Activated CD4-positive, alpha-beta T cell treated with anti-CD3 and anti-CD28 coated beads for 48 hours (primary cell): Measurements from ENCODE around the gene PRICKLE4.

Experiments used
- DNase-seq: peaks from one replicate; pipeline ENCODE4 v3.0.0-alpha.2; 2020

The PRICKLE4 gene

GRCh38 chr6:41774841-41775240 is 5.7 kb upstream of the PRICKLE4 start:
- DNase-seq: no peak

- DNase-seq: no peak
These were observed 5.2 kb upstream of the PRICKLE4 start for GRCh38 chr6:41775293-41775882.

- DNase-seq: no peak
These were observed 2.9 kb upstream of the PRICKLE4 start for GRCh38 chr6:41777551-41778285.

GRCh38 chr6:41778895-41779294 is 1.7 kb upstream of the PRICKLE4 start:
- no peak for DNase-seq

GRCh38 chr6:41779336-41779735 is 1.2 kb upstream of the PRICKLE4 start:
- DNase-seq: peak; percentile 28

- peak; percentile 100 for DNase-seq
These were observed 613 bp upstream of the PRICKLE4 start, which contains the start of gene FRS3 for GRCh38 chr6:41779788-41780550. Gene FRS3, minus strand, starts transcription at chr6:41779900. Its CDS starts 2,913 bp downstream, at chr6:41776987.

- DNase-seq: no peak
These were observed 766 bp downstream of the PRICKLE4 start for GRCh38 chr6:41781366-41781730.

- DNase-seq: no peak
These were observed 2.7 kb downstream of the PRICKLE4 start for GRCh38 chr6:41783106-41783780.

GRCh38 chr6:41784581-41785171 is 4.1 kb downstream of the PRICKLE4 start:
- no peak for DNase-seq

- DNase-seq: no peak
These were observed 4.7 kb downstream of the PRICKLE4 start for GRCh38 chr6:41785254-41785653.

- DNase-seq: peak; percentile 21
These were observed 5.3 kb downstream of the PRICKLE4 start for GRCh38 chr6:41785689-41786450.

GRCh38 chr6:41786451-41787218 is 6.1 kb downstream of the PRICKLE4 start:
- DNase-seq: peak; percentile 91

GRCh38 chr6:41787219-41787917 is 6.8 kb downstream of the PRICKLE4 start, which contains the start of gene TOMM6:
Gene TOMM6, plus strand, starts transcription at chr6:41787694. Its CDS starts 4 bp downstream, at chr6:41787698.
- peak; percentile 97 for DNase-seq

GRCh38 chr6:41789390-41789724 is 8.8 kb downstream of the PRICKLE4 start:
- no peak for DNase-seq

- DNase-seq: no peak
These were observed 9.5 kb downstream of the PRICKLE4 start for GRCh38 chr6:41790045-41790444.

- no peak for DNase-seq
These were observed 10.7 kb downstream of the PRICKLE4 start for GRCh38 chr6:41791305-41791704.

- no peak for DNase-seq
These were observed 11.4 kb downstream of the PRICKLE4 start for GRCh38 chr6:41791984-41792383.

GRCh38 chr6:41796474-41796873 is 15.9 kb downstream of the PRICKLE4 start:
- no peak for DNase-seq

- DNase-seq: no peak
These were observed 18.4 kb downstream of the PRICKLE4 start for GRCh38 chr6:41798901-41799558.

- DNase-seq: no peak
These were observed 19.0 kb downstream of the PRICKLE4 start for GRCh38 chr6:41799559-41799911.
